KG1 (cell line): Measurements from ENCODE around the gene FRAS1.
"Not testable (repeated sequence)": the region's sequence is repeated elsewhere in the genome, so short reads cannot be mapped to it uniquely, and the experiment has no call there.

Experiments used
- DNase-seq: peaks from one replicate; lab custom pipeline; 2025; lab: John Stamatoyannopoulos, UW

Gene FRAS1

DNA sequence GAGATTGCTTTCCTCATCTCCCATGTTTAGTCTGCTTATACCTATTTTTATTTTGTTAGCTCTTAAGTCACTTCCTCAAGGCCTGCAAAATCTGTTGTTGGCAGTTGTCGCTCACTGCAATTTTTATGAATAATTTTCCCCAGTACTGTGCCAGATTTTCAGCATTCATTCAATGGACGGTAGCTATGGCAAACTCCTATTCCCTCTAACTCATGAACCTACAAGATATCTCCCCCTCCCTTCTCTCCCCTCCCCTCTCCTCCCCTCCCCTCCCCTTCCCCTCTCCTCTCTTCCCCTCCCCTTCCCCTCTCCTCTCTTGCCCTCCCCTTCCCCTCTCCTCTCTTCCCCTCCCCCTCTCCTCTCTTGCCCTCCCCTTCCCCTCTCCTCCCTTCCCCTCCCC, 160.4 kb downstream of the FRAS1 start:
- DNase-seq: no peak

DNA sequence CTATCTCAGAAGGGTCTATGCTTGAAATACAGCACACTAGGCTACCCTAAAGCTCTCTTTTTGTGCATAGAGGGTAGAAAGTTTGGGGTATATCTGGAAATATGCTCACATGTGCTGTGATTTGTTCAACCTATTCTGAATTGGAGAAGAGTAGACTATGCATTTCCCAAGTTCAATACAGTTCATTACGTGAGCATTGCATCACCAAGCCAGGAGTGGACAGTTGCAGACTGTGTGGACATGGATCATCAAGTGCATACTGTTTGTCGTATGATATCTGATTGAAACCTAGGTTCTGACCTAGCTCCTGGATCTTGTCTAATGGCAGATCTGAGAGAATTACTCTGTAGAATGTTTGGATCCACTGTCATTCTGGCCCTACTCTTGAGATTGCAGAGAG, 161.1 kb downstream of the FRAS1 start:
- DNase-seq: no peak

DNA sequence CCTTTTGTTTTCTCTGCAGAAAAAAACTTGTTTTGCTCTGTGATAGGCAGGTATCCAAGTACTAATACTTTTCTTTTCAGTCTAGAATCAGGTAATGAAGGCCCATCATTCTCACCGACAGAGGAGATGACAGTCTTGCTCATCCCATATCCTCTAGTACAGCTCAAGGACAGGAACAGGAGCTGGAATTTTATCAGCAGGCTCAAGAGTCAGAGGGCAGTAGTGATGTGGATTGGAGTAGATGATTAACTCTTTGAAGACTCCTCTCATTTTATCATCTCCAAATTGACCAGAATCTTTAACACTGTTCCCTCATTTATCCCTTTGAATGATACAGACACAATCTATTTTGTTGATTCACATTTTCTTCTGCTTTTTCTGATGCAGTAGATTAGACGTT, 162.7 kb downstream of the FRAS1 start:
- no peak for DNase-seq

DNA sequence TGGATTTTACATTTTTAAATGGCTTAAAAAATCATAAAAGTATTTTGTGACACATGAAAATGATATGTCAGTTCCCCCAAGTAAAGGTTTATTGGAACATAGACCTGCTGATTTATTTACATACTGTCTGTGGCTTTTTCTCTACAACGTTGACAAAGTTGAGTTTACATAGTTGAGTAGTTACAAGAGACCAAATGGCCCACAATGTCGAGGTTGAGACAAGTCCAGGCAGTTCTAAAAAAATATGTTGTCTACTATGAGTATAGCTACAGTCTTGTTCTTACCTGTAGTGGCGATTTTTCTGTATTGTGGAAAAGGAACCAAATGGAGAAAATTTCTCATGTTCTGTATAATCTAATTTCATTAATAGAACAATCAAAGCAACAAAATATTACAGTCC, 163.2 kb downstream of the FRAS1 start:
- DNase-seq: no peak

DNA sequence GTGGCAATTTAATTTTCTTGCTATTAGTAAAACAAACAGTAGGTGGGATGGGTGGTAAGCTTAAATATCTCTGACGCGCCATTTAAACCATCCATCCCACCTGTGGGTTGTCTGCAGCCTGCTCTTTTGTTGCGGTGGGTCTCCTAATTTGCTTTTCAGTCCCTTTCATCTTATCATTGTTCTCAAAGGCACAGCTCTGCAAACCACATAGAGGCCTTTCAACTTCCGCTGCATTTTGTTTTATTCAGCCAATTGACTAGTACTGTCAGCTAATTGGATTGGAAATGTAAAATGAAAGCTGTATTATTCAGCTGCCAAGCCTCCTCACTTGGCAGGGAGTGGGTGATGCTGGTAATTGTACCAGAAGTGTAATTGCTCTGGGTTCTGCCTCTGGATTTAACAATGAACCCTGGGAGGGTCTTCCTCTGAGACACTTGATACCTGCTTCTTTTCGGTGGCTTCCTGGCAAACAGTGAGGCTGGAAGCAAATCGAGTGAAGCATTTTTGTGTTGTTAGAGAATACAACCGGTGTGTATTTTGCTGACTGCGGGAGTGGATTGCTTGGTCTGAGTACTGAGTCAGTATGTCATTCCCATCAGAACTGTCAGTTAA, 165.6 kb downstream of the FRAS1 start:
- no peak for DNase-seq

DNA sequence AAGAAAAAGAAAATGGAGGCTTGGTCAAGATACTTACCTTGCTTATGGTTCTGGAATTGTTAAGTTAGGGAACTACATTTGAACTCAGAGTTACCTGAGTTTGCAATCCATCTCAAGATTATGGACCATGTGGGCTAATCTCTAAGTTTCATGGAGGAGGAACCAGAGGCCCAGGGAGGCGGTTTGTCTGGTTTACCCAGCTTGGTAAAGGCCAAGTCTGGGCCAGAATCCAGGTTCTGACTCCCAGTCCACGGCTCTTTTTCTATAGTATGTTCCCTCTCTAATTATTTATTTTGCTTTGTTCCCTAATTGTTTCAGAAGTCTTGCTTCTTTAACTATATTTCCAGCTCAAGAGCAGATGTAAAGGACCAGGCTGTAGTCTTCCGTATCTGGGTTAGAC, 168.1 kb downstream of the FRAS1 start:
- DNase-seq: no peak

DNA sequence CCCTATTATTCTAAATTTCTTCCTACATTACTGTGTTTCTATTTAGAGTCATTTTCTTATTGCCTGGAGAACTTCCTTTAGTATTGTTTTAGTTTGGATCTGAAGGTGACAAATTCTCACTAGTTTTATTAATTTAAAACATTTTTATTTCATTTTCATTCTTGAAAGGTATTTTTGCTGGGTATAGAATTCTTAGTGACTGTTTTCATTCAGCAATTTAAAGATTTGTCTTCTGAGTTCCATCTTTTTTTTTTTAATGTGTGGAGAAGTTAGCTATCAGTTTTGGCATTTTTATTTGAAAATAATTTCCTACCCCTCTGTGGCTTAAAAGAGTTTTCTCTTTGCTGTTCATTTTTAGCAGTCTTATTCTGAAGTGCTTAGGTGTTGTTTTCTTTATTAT, 169.2 kb downstream of the FRAS1 start:
- DNase-seq: no peak

DNA sequence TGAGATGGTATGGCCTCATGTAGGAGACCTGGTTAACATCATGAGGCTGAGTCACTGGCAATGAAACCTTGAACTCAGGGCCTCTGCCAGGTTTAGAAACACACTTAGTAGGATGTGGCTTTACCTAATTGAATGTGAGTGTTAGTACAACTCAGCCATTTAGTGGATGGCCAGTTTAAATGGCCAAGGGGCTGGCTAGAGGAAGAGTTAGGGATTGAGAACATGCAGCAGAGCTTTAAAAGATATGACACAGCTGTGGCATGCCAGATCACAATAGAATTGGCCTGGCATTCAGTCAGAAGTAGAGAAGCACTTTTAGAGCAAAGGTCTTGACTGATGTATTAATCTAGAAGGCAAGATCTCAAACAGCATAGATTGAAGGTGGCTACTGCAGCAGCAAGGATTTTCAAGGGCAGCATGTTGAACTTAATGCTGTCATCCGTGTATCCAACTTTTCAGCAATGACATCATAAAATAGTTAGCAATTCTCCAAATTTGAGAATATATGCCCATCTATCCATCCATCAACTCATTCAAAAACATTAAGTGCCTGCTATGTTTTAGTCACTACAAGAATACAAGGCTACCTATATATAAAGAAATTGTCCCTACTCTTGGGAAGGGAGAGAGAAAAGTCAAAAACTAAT, 170.4 kb downstream of the FRAS1 start:
- no peak for DNase-seq

DNA sequence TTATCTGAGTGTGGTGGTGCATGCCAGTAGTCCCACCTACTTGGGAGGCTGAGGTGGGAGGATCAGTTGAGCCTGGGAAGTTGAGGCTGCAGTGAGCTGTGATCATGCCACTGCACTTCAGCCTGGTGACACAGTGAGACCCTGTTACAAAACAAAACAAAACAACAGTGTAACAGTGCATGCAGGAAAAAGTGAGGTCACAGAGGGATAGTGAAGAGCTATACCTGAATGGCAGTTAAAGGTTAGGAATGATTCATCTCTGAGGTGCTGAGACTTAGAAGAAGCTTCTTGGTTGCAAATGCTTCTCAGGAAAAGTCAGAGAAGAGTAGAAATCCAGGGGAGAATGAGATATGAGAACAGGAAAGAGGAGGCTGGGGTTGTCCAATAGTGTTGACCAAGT, 178.7 kb downstream of the FRAS1 start:
- DNase-seq: no peak

DNA sequence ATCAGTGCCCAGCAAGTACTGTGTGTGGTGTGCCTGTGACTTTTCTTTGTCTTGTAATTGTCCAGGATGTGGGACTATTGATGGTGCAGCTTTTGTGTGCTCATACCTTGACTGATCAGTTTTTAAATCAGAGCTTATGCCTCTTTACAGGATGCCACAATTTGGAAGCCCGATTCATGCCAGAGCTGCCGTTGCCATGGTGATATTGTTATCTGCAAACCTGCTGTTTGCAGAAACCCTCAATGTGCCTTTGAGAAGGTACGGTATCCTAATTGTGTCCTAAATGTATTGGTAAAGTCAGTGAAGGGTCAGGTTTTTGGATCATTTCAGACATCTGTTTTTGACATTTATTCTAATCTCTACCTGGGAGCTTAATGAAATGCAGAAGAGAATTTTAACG, 180.2 kb downstream of the FRAS1 start:
- DNase-seq: no peak

DNA sequence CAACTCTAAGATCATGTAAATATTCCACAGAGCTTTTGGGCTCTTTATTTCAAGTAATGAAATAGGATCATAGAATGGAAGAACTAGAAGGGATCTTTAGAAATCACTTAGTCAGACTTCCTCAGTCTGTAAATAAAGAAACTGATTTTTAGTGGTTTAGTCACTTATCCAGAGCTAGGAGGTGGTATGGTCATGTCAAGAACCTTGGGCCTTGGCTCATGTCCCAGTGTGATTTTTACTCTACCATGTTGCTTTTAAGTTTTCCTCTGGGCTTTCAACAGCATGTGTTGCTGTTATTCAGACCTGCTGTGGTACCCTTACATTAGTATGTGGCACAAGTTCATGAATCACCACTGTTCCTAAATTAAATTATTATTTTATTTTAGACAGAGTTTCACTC, 184.9 kb downstream of the FRAS1 start:
- no peak for DNase-seq

DNA sequence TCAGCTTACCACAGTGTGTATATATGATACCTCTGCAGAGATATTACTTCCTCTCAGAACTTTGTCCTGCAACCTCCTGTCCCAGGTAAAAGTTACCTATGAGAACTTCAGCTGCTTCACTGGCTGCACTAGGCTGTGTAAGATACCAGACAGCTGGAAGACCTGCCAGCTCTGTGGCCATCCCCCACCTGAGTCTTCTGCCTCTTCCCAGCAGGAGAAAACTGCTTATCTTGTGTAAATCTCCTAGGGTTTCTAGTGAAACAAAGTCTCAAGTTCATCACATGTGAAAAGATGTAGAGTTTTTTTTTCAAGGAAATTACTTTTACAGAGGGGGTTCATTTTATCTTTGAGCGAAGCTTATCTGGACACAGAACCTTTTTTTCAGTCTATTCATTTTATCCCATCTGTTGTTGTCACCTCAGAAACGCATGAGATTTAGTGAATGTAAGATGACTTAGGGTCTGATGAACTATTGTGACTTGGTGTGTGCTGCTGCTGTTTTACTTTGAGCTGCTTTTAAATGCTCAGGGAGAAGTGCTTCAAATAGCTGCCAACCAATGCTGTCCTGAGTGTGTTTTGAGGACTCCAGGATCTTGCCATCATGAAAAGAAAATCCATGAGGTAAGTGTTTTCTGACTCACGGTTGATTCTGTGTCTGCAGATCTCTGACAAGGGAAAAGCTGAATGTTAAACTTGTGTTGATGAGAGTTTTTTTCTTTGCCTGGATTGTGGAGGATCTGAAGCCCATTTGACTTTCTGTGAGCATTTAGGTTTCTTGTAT, 187.8 kb downstream of the FRAS1 start:
- DNase-seq: no peak

DNA sequence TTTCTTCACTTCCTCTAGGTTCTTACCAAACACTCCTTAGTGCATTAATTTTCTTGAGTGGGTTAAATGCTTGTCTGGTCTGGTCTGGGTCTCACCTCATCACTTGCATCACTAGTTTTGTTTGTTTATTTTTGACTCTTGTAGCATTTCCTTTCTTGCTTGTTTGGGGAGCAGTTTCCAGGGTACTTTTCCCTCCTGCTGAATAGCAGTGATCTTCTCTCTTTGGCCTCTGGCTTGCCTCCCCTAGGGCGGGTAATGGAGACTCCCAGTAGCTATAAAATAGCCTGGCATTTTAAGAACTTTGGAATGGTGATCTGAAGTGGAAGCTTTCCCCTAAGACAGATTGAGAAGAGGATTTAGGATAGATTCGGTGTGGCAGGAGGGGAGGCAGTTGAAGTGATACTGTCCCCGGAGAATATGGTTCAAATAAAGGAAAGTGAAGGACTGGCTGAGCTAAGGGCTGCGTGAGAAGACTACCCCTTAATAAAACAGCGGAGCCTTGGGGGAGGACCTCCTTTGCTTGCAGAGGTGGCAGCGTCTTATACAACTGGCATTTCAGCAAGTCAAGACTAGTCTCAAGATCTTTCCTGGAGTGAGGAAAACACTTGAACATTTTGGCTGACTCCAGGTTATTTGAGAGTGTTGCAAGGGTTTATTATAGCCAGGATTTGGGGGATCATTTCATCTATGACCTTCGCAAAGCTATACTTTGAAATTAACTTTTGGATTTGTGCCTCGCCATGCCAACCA, 190.6 kb downstream of the FRAS1 start:
- no peak for DNase-seq

DNA sequence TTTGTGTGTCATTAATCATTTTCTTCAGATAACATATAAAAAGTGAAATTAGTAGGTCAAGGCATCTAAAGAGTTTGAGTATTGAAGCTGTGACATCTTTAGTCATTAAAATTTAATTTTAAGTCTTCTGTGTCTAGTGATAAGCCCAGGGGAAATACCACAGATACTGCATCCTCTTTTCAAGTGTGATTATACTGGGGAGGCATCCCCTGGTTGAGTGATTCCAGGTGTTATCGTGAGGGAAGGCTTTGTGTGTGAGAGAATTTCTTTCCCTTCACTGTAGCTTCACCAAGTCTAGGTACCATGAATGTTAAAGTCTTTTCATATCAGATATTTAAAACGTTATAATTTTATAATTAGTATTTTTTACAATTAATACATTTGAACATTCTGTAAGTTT, 193.4 kb downstream of the FRAS1 start:
- no peak for DNase-seq

DNA sequence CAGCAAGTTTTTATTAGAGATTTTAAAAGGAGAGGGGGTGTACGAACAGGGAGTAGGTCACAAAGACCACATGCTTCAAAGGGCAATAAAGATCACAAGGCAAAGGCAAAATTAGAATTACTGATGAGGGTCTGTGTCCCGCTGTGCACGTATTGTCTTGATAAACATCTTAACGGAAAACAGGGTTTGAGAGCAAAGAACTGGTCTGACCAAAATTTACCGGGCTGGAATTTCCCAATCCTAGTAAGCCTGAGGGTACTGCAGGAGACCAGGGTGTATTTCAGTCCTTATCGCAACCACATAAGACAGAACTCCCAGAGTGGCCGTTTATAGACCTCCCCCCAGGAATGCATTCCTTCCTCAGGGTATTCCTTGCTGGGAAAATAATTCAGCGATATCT, 195.7 kb downstream of the FRAS1 start:
- DNase-seq: not testable (repeated sequence)

DNA sequence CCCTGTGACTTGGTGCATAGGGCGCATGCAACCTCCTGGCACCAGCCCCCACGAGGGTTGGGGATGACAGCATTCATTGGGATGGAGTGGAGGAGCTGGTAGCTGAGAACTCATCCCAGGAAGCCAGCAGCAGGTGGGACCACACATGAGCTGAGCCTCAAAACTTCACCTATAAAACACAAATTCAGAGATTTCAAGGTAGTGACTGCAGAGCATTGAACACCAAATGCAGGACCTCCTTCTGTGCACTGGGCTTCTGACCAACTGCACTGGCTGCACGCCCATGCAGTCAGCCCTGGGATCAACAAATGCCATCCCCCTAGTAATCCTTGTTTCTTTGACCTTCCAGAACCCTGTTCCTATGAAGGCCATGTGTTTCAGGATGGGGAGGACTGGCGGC, 197.8 kb downstream of the FRAS1 start:
- no peak for DNase-seq

DNA sequence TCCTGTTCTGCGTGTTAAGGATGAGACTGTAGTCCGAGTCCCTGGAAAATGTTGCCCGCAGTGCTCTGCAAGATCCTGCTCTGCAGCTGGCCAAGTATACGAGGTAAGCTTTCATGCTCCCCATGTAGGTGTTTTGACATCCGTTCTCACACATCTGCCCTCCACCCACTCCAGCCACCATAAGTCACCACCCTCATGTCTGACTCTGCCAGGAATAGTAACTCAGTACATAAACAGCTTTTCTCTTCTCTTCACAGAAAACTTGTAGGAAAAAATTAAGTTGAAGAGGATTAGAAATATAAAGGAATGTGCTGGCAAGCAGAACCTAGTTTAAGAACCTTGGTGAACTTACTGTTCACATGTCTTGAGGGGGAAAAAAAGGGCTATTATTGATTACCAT, 207.9 kb downstream of the FRAS1 start:
- DNase-seq: no peak

DNA sequence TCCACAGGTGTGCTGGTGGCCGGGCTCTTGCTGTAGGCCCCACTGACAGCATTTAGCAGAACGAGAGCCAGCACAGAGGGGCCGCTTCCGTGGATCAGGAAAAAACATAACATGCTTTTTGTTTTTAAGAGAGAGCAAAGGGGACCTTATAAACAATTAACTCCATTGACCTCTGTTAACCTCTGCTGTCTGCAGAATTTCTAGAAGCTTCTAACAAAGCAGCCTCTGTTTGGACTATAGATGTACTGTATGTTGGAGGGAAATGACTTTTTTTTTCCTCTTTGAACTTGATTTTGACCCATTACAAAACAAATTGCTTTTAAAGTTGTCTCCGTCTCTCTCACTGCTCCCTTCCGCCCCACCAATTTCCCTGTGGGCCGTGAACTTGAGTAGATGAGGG, 210.7 kb downstream of the FRAS1 start:
- DNase-seq: no peak

DNA sequence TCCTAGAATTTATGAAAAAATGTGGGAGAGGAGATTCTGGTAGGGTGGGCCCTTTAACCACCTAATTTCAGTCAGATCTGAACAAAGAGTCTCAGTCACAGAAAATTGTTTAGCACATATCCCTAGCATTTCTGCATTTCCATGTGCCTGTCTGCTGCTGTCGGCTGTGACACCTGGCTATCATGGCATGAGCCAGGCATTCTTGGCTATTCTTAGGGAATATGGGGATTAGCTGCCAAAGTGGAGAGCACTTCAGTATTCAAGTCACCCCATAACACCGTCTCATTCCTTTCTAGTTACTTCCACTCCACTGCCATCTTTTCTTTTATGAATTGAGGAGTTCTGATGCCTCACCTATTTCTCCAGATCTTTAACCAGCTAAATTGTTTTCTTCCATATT, 211.5 kb downstream of the FRAS1 start:
- no peak for DNase-seq

DNA sequence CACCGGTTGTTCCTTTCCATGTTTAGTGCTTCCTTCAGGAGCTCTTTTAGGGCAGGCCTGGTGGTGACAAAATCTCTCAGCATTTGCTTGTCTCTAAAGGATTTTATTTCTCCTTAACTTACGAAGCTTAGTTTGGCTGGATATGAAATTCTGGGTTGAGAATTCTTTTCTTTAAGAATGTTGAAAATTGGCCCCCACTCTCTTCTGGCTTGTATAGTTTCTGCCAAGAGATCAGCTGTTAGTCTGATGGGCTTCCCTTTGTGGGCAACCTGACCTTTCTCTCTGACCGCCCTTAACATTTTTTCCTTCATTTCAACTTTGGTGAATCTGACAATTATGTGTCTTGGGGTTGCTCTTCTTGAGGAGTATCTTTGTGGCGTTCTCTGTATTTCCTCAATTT, 218.3 kb downstream of the FRAS1 start:
- DNase-seq: not testable (repeated sequence)

DNA sequence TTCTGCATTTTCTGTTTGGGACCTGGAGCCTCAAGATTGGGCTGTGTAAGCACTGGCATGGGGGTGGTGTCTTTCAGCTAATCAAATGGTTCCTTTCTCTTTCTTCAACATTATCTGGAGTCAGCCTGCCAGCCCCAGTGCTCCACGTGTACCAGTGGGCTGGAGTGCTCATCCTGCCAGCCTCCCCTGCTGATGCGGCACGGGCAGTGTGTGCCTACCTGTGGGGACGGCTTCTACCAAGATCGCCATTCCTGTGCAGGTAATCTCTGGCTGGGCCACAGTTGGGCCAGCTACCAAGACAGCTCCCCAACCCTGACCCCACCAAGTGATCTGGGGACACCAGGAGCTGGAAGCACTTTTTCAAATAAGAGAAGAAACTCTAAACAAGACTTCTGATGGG, 229.2 kb downstream of the FRAS1 start:
- no peak for DNase-seq

DNA sequence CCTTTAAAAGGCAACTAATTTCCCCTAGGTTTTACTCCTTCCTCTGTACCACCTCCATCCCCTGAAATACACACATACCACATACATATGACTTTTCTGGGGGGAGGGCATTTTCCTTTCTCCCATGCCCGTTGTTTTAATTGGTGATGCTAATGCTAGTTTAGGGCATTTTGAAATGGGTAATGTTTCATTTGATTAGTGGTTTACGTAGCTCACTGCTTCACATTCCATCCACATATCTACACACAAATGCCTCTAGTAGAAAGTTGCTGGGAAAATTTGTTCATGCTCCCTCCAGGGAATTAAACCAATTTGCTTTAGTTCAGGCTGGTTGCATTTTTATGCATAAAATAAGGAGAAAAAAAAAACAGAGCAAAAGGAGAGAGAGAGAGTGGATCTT, 231.2 kb downstream of the FRAS1 start:
- DNase-seq: no peak

DNA sequence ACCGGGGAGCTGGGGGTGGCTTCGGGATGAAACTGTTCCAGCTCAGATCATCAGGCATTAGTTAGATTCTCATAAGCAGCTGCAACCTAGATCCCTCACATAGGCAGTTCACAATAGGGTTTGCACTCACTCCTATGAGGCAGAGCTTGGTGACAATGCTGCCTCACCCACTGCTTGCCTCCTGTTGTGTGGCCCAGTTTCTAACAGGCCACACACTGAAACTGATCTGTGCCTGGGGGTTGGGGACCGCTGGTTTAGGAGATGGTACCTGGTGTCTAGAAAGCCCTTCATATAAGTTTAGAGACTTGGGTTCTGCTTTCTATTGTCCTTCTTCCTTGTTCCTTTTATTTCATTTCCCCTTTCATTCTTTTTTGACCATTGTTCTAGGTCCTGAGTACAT, 234.2 kb downstream of the FRAS1 start:
- no peak for DNase-seq
